HL-60 (cell line): Measurements from ENCODE around the gene SGIP1.

Experiments
- DNase-seq, 2 experiments: peaks; one replicate each; pipeline ENCODE4 v3.0.0-alpha.2; 2010 to 2020; ENCODE audit warnings: low read depth in 1 of 2, low spot score in 1 of 2
- H3K27ac ChIP-seq: fragments of 250-450 bp; sonication (Bioruptor Pico); replicated peaks from 2 replicates; pipeline ENCODE4 v1.5.1; 2020; ENCODE audit warnings: mild to moderate bottlenecking, moderate library complexity
- H3K27me3 ChIP-seq: fragments of 250-450 bp; sonication (Bioruptor Pico); 2 replicates; pipeline ENCODE4 v1.5.1; 2021; ENCODE audit warnings: mild to moderate bottlenecking, moderate library complexity; ENCODE audit not compliant: insufficient read depth, poor library complexity, severe bottlenecking
- H3K4me3 ChIP-seq: replicated peaks from 2 replicates; pipeline ENCODE4 v1.5.1; 2011; ENCODE audit warnings: mild to moderate bottlenecking, control low read depth, low read length; ENCODE audit not compliant: insufficient read depth
- GABPA ChIP-seq: IDR thresholded peaks from 2 replicates; pipeline ENCODE4 v1.6.1; 2012; ENCODE audit warnings: low read depth
- POLR2AphosphoS5 ChIP-seq: IDR thresholded peaks from 2 replicates; pipeline ENCODE4 v1.6.1; 2012; ENCODE audit warnings: low read depth
- SPI1 ChIP-seq: IDR thresholded peaks from 2 replicates; pipeline ENCODE4 v1.6.1; 2012; ENCODE audit warnings: low read depth, mild to moderate bottlenecking, borderline replicate concordance
- TF ChIP-seq, protein P1 (sequence below): IDR thresholded peaks from 2 replicates; pipeline ENCODE4 v1.6.1; 2012; ENCODE audit warnings: low read depth; ENCODE audit not compliant: insufficient replicate concordance
- TF ChIP-seq, protein P2 (sequence below): IDR thresholded peaks from one replicate; pipeline ENCODE4 v1.5.1; 2011; ENCODE audit warnings: low read length, control low read depth, inconsistent platforms; ENCODE audit not compliant: insufficient read depth

Gene SGIP1

DNA sequence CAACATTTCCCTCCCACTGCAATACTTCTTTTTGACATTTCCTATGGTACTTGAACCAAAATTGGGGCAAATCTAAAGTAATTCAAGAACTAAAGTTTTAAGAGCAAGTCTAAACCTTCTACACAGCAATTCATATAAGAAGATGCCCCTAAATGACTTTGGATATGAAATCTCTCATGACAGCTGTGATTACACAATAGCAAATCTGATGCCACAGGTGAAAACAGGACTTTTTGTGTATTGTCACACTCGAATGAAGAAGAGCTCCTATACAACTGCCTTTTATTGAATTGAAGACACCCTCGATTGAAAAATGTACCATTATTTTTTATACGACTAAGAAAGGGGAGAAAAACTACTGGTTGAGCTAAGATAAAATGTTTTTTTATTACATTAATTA lies 158.7 kb downstream of the SGIP1 start:
- Histone ChIP-seq H3K27ac (no peak overlapping the region), H3K27me3 (no peaks in the 10 kb centered on the region), H3K4me3 (no peak overlapping the region)
- TF ChIP-seq SPI1 (no peak), GABPA (no peak), POLR2AphosphoS5 (no peak)
- TF ChIP-seq, protein P1, sequence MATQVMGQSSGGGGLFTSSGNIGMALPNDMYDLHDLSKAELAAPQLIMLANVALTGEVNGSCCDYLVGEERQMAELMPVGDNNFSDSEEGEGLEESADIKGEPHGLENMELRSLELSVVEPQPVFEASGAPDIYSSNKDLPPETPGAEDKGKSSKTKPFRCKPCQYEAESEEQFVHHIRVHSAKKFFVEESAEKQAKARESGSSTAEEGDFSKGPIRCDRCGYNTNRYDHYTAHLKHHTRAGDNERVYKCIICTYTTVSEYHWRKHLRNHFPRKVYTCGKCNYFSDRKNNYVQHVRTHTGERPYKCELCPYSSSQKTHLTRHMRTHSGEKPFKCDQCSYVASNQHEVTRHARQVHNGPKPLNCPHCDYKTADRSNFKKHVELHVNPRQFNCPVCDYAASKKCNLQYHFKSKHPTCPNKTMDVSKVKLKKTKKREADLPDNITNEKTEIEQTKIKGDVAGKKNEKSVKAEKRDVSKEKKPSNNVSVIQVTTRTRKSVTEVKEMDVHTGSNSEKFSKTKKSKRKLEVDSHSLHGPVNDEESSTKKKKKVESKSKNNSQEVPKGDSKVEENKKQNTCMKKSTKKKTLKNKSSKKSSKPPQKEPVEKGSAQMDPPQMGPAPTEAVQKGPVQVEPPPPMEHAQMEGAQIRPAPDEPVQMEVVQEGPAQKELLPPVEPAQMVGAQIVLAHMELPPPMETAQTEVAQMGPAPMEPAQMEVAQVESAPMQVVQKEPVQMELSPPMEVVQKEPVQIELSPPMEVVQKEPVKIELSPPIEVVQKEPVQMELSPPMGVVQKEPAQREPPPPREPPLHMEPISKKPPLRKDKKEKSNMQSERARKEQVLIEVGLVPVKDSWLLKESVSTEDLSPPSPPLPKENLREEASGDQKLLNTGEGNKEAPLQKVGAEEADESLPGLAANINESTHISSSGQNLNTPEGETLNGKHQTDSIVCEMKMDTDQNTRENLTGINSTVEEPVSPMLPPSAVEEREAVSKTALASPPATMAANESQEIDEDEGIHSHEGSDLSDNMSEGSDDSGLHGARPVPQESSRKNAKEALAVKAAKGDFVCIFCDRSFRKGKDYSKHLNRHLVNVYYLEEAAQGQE: no peak
- TF ChIP-seq, protein P2, sequence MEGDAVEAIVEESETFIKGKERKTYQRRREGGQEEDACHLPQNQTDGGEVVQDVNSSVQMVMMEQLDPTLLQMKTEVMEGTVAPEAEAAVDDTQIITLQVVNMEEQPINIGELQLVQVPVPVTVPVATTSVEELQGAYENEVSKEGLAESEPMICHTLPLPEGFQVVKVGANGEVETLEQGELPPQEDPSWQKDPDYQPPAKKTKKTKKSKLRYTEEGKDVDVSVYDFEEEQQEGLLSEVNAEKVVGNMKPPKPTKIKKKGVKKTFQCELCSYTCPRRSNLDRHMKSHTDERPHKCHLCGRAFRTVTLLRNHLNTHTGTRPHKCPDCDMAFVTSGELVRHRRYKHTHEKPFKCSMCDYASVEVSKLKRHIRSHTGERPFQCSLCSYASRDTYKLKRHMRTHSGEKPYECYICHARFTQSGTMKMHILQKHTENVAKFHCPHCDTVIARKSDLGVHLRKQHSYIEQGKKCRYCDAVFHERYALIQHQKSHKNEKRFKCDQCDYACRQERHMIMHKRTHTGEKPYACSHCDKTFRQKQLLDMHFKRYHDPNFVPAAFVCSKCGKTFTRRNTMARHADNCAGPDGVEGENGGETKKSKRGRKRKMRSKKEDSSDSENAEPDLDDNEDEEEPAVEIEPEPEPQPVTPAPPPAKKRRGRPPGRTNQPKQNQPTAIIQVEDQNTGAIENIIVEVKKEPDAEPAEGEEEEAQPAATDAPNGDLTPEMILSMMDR: no peak
- DNase-seq: no peak

DNA sequence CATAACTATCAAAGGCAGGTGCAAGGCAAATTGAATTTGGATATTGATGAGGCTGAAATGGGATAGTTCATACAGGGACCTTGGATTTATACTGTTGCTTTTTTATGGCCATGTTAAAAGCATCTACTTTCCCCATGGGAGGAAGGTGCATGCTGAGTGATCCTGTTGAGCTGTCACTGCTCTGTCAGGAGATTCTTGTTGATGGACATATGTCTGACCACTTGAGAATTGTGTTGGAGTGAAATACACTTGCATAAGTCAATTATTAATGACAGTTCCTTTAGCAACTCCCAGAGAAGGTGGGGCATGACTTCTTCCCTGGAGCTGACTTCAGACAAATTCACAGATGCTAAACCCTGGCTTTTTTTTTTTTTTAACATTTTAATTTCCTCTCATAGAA lies 159.9 kb downstream of the SGIP1 start:
- DNase-seq: no peak
- no peaks in the 10 kb centered on the region for H3K27me3 ChIP-seq
- no peak overlapping the region for H3K27ac ChIP-seq
- no peak overlapping the region for H3K4me3 ChIP-seq
- TF ChIP-seq, protein P1: no peak
- TF ChIP-seq POLR2AphosphoS5 (no peak), SPI1 (no peak), GABPA (no peak)
- TF ChIP-seq, protein P2: no peak

DNA sequence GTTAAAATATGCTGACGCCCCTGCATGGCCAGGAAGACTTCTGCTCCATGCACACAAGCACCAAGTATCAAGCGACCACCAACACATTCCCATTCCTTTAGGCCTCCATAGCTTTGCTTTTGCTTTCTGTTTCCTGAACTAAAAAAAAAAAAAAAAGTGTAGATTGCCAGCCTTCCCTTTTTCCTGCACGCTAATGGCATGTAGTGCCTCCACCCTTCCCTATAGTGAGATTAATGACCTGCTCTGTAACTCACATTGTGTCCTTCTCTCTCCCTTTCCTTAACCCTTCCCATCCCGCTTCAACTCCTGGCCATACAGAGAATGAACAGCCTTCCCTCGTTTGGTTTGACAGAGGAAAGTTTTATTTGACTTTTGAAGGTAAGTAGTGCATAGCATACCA lies 161.2 kb downstream of the SGIP1 start:
- Histone ChIP-seq H3K27me3 (no peaks in the 10 kb centered on the region), H3K27ac (no peak overlapping the region), H3K4me3 (no peak overlapping the region)
- DNase-seq: no peak
- TF ChIP-seq GABPA (no peak), SPI1 (no peak), POLR2AphosphoS5 (no peak)
- TF ChIP-seq, protein P2: no peak
- TF ChIP-seq, protein P1: no peak
